Middle frontal gyrus (tissue), 1 donor: Measurements from ENCODE around the gene OMA1.
"Not testable (repeated sequence)": the region's sequence is repeated elsewhere in the genome, so short reads cannot be mapped to it uniquely, and the experiment has no call there.

Experiments
- DNase-seq: peaks from one replicate; pipeline ENCODE4 v3.0.0-alpha.2; 2015; ENCODE audit warnings: low spot score; ENCODE audit errors: extremely low spot score

Gene OMA1

GRCh38 chr1:58573705-58574591 is 27.4 kb upstream of the OMA1 start:
- no peak for DNase-seq

- no peak for DNase-seq
Measured at GRCh38 chr1:58573138-58573537, 26.6 kb upstream of the OMA1 start.

- no peak for DNase-seq
Measured at GRCh38 chr1:58572690-58573089, 26.2 kb upstream of the OMA1 start.

GRCh38 chr1:58571616-58572015 is 25.1 kb upstream of the OMA1 start:
- DNase-seq: no peak

DNA sequence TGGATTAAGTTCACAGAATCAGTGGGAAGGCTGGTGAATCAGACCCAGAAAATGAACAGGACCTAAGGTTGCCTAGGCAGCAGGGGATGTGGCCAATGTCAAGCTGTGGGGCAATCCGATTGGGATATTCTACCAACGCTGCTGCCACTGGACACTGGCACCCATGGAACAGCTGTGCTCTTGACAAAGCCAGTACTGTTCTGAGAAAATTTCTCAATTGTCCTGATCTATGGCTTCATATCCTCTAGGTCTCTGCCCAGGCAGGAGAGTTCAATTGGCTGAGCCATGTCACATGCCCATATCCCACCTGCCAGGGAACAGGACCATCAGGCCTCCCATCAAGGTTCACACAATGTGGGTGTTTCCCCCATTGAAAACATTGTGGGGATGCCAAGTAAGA is 24.3 kb upstream of the OMA1 start:
- no peak for DNase-seq

DNA sequence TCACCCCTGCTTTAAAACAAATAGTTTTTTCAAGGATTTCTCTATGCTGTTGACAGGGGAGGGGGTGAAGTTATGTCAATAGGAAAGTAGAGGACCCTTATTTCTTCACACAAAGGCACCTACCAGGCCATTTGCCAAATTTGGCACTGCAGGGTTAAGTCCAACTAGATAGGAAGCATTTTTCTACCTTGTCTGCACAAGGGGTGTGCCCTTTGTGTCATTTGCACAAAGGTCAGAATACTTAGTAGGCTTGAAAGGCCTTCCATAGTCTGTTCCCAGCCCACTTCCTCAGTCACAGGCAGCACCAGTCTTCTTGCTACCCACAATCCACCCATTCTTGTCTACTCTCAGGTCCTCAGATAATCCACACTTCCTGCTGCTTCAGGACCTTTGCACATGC is 23.6 kb upstream of the OMA1 start:
- no peak for DNase-seq

GRCh38 chr1:58568911-58569310 is 22.4 kb upstream of the OMA1 start:
- no peak for DNase-seq

DNA sequence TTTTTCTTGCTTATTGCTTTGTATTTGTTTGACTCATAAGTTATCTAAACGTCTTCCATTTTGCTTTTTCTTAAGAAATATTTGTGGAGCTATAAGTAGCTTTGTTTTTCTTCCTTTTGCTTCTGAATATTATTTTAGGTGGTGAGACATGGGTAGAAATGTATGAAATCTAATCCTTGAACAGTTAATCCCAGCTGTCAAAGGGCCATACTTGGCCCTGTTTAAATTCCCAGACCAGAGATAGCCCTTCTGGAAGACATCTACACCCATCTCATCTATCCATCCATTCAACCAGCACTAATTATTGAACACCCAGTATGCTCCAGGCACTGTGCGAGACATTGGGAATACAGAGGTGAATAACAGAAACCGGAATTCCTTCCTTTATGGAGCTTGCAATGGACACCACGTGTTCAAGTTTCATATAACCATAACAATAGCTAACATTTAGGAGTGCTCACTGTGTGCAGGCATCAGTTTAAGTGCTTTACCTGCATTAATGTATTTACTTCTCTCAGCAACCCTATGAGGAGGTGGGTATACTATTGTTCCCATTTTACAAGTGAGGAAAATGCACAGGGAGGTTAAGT is 21.8 kb upstream of the OMA1 start:
- DNase-seq: no peak

GRCh38 chr1:58566339-58566738 is 19.8 kb upstream of the OMA1 start:
- no peak for DNase-seq

GRCh38 chr1:58563715-58564114 is 17.2 kb upstream of the OMA1 start:
- DNase-seq: not testable (repeated sequence)

- DNase-seq: no peak
Measured at GRCh38 chr1:58561633-58562032, 15.1 kb upstream of the OMA1 start.

GRCh38 chr1:58555393-58555792 is 8.9 kb upstream of the OMA1 start:
- no peak for DNase-seq

GRCh38 chr1:58551186-58552140 is 4.9 kb upstream of the OMA1 start:
- no peak for DNase-seq

DNA sequence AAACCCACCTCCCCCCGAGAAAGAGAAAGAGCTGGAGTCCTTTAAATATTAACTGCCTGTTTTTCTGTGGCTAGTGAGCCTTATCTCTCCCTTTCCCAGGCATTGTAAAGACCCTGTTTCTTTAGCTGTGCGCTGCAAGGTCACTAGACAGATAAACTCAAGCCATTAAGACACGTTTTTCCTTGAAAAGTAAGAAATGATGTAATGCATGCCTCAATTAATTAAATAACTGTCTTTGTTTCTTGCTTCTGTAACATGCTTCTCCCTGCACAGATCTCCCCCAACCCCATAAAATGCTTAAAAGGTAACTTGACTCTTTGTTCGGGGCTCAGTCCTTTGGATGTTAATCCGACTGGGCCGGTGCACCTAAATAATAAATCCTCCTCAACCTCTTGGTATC is 2.8 kb upstream of the OMA1 start:
- DNase-seq: not testable (repeated sequence)

GRCh38 chr1:58548371-58548770 is 1.8 kb upstream of the OMA1 start:
- DNase-seq: no peak

GRCh38 chr1:58545591-58546519 is 671 bp downstream of the OMA1 start:
- DNase-seq: peak; percentile 35

DNA sequence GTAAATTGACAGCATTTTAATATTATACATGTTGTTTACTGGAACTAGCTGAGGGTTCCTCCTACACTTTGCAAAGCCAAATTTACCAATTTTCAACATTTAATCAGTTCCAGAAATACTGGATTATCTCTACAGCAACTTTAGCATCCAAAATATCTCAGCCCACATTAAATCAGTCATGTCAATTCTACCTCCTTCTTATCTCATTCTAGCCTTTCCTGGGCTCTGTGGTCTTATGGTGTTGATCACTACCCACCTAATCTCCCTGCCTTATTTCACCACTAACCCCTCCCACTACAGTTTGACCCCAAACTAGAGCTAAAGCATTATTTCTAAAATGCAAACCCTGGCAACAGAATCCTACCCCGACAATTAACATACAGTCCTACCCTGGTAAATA is 3.3 kb downstream of the OMA1 start:
- no peak for DNase-seq

GRCh38 chr1:58539553-58539952 is 7.0 kb downstream of the OMA1 start:
- no peak for DNase-seq

GRCh38 chr1:58538821-58539220 is 7.7 kb downstream of the OMA1 start:
- DNase-seq: no peak

DNA sequence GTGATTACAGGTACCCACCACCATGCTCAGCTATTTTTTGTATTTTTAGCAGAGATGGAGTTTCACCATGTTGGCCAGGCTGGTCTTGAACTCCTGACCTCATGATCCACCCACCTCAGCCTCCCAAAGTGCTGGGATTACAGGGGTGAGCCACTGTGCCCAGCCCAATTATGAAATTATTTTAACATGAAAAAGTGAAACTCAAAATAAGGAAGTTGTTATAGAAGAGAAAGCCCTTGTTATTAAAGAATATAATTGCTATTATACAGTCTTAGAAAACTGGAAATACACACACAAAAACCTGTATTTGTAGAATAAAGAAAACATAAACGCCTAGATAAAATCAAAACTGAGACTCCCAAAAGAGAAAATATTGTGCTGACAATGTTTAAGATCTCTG is 14.7 kb downstream of the OMA1 start:
- DNase-seq: not testable (repeated sequence)

DNA sequence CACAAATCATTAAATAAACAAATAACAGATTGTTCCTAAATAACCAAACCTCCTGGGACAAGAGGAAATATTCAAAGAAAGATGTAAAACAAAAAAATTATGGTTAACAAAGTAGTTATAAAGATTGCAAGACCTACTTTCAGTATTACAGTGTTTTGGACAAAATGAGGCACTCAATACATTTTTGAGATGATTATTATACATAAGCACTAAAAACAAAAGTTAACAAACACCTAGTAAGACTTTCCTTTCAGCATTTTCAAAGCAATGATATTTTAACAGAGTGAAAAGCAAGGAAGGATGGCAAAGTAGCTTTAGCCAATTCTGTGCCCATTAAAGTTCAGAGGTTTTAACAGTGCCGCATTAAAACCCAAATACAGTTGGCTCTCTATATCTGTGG is 17.2 kb downstream of the OMA1 start:
- DNase-seq: no peak
